HG03342 (cell line): ENCODE measurements around the gene IGFBPL1.

Source experiments
- ATAC-seq: cut with Tn5 transposase; IDR thresholded peaks from one replicate; pipeline ENCODE4 v1.9.1; 2021; ENCODE audit warnings: mild to moderate bottlenecking, moderate library complexity; ENCODE audit not compliant: unreplicated experiment

Gene IGFBPL1

DNA sequence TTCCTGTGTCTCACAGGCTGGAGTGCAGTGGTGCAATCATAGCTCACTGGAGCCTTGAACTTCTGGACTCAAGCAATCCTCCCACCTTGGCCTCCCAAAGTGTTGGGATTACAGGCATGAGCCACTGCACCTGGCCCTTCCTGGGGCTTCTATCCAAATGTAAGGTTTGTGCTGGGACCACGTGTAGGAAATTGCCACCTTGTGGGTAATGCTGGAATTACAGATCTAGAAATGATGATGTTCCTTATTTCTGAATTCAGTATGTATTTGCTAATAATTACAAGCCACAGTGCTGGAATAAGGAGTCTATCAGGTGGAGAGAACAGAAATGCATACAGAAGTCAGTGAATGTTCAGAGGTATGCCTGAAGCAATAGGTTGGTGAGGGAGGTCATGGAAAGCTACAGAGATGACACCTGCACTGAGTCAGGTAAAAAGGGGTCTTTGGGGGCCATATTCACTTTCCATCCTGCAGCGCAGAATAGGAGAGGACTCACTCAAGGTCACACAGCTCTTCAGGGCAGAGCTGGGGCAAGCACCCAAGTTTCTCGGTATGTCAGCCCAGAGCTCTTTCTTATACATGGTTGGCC is 8.8 kb upstream of the IGFBPL1 start:
- ATAC-seq = no peak

DNA sequence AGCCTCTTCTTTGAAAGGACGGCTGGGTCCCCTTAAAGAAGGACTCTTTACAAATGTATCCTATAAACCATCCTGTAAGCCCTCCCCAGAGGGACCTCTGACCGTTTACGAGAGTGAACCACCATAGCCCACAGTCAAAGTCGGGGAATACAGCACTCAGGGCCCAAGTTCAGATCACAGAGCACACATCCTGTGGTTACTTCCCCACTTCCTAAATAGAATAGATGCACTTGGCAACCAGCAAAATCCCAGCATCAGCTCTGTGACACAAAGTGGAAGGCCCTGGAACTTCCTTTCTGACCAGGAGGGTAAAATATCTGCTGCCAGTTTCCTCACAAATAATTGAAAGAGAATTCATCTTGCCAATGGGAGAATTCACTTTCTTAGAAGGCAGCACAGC is 6.9 kb upstream of the IGFBPL1 start:
- no peak for ATAC-seq

DNA sequence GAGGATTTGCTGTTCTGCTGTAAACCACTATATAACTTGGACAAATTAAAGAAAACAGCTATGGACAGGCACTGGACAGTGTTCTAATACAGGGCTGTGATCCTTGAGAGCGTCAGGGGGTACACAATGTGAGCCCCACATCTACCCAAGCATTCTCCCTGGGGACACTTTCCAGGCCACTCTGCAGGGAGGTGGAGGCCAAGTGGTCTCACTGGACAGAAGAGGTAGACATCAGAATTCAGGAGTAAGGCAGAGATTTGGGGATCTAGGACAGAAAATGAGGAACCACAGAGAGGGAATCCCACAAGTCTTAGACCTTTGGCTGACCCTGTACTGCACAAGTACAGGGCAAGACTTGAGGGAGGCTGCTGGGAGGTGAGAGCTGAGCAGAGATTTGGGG is 3.8 kb upstream of the IGFBPL1 start:
- no peak for ATAC-seq

DNA sequence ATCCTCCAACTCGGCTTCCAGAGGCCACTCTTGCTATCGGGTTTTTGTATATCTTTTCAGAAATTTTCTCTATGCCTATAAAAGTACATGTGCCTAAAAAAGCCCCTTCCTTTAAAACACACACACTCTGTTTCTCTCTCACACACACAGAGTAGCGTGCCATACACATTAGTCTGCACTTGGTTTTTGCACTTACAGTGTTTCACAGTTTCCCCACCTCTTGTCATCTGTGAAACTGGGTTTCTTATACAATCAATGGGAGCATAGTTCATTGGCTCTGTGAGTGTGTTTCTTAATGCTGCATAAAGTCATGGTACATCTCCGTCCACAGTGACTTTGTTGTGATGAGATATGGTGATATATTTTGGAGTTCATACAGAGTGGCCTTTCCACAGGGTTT is 664 bp upstream of the IGFBPL1 start:
- ATAC-seq = no peak

DNA sequence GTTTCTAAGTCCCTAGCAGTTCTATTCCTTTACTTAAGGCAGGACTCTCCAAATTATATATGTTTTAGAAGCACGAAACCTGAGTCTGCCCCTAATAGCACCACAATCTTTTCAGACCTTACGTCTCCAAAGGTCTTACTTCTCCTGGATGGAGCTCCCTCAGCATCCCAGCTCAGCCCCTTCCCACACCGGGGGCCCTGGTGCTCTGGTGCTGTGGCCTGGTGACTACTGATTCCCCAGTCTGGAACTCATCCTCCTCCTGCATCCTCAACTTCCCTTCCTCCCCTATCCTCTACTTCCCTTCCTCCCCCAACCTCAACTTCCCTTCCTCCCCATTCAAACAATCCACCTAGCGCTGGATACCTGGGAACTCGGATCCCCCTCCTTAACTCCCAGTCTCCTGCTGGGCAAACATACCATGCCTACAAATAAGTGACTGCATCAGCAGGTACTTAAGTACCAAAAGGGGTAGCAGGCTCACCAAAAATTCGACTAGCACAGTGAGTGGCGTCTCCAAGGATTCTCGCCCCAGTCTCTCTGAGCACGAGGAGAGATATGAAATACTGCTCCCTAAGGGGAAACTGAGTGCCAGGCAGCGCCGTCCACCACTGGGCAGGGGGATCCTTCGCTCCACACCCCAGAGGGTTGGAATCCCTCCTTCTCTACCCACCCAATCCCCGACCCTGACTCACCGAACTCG is 831 bp downstream of the IGFBPL1 start:
- no peak for ATAC-seq

DNA sequence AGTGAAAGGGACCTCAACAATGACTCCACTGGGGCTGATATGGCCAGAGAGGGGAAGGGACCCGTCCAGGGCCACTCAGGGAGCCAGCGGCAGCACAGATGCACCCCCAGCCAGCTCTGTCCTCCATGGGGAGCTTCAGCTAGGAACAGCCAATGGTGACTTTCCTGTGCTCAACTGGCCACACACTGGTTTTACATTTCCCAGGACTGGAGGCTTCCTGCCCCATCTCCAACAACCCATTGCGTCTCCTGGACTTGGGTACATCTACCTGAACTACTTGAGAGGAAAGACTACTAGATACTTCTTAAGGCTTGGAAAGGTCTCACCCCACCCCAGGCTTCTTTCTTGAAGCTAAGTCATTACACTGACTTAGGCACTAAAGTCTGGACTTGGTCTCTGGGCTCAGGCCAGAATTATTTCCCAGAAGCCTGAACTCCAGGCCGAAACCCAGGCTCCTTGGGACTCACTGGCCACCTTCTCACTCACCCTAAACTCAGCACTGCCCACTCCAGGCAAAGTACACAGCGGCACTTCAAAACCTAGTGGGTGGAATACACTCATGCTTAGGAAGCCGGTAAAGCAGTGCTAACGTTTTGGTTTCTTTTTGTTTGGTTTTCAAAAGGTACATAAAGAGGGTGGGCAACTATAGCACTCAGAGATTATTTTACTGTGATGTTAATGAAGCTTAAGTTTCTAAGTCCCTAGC is 1.5 kb downstream of the IGFBPL1 start:
- no peak for ATAC-seq

DNA sequence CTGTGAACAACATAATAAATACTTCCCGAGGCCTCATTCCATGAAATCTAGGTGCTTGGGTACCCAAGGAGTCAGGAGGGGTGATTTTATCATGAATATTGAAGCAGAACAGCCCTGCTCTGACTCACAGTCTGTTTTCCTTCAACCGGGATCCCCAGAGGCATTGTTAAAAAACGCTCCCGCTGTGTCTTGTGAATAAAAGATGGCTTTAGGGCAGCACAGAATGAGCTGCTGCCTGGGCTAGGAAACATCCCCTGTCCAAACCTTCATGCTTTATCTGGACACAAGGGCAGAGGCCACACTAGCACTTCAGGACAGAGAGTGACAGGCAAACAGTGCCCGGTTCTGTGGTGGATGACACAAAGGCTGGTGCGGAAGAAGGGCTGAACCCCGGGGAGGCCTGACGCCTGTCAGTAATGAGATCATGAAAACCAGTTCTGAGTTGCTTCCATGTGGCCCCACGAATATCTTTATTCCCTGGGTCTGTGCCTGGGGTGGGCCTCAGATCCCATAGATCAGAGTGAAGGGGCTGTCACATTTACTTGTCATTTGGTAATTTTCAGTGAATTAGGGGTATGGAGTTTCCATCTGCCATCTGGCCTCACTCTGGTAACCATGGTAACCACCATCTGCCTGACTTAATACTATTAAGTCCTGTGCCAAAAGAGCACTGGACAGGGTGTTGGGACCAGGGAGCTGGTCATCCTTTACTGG is 2.6 kb downstream of the IGFBPL1 start:
- ATAC-seq = no peak

DNA sequence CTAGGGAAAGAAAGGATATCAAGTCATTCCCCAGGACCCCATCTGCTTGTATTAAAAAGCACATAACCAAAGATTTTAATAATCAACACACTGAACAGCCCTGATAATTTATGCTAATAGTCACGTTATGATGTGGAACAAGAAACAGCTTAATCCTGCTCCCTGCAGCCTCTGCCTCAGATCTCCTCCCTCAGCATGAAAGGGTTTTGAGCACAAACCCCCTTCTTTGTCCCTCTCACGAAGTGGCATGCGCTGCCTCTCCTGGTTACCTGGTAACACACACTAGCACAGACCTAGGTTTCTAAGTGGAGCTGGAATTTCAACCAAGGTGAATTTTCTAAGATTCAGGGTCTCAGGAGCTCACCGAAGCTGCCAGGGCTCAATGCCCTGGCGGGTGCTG is 5.1 kb downstream of the IGFBPL1 start:
- no peak for ATAC-seq

DNA sequence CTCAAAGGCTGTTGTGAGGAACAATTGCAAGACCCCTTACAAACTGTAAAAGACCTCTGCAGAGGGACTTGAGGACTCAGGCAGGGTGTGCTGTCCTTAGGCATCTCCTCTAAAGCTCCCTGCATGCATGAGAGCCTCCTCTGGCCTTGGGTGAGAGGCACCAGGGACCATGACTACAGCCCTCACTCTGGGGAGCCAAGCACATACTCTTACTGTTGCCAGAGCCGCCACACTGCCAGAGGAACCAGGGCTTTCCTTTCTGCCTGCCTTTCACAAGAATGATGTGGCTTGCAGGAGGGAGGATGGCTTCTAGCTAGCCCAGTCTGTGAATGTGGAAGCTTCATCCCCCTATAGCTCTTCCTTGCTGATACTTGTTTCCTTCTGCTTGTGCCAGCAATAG is 5.9 kb downstream of the IGFBPL1 start:
- ATAC-seq = no peak

DNA sequence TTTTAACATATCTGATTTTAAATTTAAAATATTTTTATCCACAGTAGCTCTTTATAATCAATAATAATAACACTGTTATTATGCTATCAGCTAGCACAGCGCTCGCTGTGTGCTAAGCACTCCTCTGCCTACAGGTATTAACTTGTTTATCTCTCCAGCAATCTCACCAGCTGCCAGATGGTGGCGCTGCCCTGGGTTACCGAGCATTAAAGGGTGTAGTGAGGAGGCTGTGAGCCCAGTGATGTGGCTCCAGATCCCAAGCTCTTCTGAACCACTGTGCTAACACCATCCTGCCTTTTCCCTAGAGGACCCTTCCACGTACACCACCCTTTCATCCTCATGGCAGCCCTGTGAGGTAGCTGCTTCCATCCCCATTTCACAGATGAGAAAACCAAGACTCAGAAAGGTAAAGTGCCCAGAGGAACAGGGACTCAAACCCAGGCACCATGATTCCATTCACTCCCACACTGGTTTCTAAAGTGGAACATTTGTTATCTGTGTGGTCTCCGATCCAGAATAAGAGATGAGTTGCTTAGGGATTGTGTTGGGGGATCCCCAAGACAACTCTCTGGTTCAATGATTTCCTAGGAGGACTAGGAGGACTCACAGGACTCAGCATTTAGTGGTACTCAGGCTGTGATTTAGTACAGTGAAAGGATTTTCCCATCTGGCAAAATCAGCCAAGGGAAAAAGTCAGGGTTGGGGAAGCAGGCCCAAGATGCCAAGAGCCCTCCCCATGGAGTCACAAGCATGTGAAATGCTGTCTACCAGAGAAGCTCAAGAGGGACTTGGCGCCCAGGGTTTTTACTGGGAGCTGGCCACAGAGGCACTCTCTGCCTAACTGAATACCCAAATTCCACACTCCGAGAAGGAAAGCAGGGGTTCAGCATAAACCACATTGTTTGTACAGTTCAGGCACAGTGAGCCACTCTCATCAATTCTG is 7.0 kb downstream of the IGFBPL1 start:
- no peak for ATAC-seq

DNA sequence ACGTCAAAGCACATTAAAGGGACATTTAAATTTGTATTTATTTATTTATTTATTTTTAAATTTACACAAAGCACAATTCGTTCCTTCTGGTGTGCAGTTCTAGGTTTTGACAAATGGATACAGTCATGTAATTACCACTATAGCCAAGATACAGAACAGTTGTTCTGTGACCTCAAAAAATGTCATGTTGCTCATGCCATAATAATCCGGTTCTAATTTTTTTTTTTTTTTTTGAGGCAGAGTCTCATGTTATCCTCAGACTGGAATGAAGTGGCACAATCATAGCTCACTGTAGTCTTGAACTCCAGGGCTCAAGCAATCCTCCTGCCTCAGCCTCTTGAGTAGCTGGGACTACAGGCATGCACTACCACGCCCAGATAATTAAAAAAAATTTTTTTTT is 7.8 kb downstream of the IGFBPL1 start:
- ATAC-seq = no peak

DNA sequence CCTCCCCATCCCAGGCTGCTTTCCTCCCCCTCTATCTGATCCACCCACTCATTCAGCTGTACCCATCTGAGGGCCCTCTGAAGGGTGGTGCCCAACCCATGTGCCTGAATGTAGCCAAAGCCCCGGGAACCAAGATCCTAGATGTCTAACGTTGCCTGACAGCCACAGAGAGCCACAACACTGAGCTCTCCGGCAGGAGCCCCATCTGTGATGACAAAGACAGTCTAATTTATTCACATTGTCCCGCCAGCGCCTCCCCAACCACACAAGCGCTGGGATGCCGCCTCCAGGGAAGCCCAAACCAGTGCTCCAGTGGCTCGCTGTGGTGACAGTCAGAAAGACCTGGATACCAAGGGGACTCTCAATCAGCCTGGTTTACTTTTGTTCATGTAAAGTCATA is 8.4 kb downstream of the IGFBPL1 start:
- no peak for ATAC-seq

DNA sequence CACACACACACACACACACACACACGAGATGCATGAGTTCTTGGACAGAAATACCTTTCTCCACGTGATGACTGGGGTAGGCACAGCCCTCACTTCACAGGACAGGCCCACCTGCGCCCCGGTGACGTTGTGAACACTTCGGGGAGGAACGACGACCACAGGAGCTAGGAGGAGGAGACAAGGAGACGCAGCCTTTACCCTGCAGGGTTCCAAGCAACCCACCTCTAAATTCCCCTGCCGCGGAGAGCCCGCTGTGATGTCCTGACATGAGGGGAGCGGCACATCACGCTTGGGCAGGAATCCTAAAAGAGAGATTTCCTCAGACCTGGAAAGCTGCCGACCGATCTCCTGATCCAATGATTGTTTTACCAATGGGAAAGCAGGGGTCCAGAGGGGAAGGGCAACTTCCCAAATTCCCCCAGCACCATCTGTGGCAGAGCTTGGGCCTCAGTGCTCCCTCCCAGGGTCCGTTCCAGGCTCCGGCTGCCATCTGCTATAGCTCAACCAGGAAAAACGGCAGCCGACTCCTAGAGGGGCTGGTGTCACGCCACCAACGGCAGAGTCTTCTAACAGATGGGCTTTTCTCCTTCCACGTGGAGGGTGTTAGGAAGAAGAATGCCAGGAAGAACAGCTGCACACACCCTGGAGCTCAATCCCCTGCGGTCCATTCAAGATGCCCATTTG is 10.1 kb downstream of the IGFBPL1 start:
- no peak for ATAC-seq

DNA sequence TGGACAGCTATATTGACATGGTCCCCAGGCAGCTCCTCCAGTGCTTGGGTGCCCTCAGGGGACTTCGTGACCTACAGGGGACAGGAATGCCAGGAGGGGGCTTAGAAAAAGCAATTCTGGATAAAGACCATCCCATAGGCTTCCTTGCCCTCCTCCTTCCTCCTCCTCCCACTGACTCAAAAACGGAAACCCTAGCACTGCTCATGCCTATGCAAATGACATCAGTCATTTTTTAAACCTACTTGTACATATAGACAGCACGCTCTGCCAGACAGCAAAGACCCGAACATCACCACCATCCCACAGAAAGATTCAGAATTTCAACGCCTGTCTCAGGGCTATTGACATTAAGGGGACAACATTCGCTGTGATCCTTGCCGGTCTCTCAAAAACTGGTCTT is 11.0 kb downstream of the IGFBPL1 start:
- ATAC-seq = no peak

DNA sequence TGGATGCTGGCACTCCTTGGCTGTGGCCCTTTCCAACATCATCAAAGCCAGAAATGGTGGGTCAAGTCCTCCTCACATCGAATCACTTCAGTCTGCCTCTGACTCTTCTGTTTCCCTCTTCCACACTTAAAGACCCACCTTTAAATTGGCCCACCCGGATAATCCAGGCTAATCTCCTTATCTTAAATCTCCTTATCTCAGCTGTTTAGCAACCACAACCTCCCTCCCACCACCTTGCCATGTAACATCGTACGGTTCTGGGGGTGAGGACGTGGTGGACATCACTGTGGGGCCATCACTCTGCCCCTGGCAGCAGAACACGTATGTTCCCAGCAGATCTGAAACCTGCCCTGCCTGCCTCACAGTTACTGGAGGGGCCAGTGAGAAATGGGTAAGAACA is 11.5 kb downstream of the IGFBPL1 start:
- ATAC-seq = no peak

DNA sequence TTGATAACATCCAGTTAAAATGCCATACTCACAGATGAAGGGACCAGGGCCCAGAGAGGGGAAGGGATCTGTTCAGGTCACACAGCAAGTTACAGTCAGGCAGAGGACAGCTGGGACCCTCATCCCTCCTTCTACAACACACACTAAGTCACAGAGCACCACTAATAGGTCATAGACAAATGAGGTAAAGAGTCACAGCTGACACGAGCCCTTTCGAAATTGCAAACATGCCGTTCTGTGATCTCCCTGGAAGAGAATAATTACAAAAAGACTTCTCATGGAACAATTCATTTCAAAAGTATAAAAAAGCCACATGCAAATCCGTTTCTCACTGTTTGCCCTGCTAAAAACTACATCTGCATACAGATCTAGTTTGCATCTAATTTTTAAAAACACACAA is 15.5 kb downstream of the IGFBPL1 start:
- ATAC-seq = peak; percentile 48

DNA sequence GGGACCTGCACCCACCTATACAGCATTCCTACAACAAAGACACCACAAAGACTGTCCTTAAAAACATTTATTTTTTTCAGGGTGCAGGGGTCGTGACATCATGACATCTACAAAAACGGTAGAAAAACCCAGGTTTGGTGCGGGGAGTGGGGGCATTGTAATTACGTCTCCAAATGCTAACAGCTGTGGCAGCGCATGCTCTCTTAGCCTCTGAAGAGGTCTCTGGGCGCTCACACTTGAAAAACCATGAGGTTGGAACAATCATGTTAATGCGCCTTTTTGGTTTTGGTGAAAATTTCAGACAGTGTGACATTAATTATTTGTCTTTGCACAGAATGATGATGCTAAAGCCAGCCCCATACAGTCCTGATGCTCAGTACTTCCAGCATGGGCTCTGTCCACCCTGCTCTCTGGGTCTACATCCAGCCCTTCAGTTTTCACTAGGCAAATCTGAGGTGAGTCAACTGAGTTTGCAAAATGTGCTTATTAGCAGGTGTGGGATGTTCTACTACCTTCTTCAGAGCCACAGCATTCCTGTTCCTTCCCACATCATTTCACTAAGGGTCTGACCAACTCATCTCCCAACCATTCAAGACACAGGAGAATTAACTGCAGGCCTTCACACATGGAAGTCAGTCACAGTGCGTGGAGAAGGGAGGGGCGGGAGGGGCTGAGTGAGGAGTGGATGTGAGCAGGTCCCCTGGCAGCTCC is 17.6 kb downstream of the IGFBPL1 start:
- ATAC-seq = no peak

DNA sequence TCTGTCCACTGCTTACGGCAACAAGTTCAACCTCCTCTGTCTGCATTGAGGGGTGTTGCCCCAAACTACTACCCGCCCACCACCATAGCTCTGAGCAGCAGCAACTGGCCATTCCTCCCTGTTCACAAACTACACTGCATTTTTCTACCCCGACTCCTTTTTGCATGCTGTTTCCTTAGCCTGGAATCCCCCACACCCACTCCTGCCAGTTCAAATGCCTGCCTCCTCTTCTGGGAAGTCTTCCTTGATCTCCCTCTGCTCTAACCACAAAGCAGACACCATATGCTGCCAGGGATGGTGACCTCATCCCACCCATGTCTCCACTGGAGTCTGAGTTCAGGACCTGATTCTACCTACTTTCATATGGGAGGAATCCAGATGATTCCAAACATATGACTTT is 18.5 kb downstream of the IGFBPL1 start:
- ATAC-seq = no peak

DNA sequence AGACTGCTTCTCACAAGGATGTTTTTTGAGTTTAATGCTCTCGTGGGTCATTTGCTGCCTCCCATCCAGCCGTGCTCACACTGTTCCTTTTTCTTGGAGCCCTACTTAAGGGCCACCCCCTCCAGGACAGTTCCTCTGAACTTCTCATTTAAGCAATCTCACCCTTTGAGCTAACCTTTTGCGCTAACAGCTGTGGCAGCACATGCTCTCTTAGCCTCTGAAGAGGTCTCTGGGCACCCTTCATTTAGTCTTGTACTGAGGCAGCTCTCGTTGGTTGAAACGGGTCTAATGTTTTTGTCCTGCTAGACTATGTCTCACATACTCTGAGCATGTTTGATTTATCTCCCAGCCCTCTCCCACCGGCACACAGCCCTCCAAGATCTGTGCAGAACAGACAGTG is 19.9 kb downstream of the IGFBPL1 start:
- ATAC-seq = no peak

DNA sequence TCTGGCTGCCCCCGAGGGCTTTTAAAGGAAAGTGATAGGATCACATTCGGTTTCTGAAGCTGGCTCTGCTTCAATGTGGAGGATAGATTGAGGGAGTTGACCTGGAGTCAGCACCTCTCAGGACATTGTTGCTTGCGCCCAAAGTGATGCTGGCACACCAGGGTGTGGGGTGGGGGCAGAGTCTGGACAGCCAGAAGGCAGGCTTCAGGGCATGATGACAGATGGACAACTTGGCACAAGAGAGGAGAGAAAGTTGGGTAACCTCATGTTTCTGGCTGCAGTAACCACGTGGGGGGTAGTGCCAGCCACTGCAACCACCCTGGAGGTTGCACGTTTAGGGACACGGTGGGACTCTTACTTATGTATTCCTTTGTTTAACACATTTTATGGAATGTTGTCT is 22.3 kb downstream of the IGFBPL1 start:
- no peak for ATAC-seq
